NCI-H2227 (cell line): ENCODE results near the gene ZNF862.
A peak's percentile ranks its signal among the peaks of the same experiment; 100 is the strongest.

ENCODE experiments used
- DNase-seq: peaks from one replicate; lab custom pipeline; 2025; ENCODE audit not compliant: unreplicated experiment; lab: John Stamatoyannopoulos, UW

ZNF862 gene

DNA sequence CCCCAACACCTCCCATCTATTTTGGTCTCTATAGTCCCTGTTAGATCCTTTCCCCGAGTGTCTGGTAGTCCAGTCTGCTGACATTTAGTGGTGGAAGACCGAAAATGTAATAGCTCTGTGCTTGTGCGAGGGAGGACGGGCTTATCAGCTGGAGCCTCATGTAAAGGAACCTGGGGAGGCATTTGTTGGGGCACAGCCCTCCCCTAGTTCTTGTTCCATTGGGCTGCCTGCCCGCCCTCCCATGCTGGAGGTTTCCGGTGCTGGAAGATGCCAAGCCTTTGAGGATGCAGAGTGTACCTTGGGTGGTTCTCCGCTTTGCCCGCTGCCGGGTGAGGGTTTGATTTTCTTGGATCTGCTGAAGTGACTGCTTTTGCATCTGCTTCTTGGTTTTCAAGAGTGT lies 5.4 kb downstream of the ZNF862 start:
- no peak for DNase-seq

DNA sequence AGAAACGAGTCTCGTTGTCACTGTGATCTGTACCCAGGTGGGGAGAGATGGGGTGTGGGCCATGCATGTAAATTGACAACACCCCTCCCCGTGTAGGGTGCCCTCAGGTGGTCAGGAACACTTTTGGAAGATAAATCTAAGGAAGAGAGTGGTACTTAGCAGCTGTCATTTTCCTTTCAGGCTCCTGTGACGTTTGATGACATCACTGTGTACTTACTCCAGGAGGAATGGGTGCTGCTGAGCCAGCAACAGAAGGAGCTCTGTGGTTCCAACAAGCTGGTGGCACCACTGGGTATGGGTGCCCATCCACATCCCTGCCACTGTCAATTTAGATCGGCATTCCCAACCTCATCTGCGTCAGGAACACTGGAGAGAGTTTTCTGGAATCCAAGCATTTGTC lies 6.3 kb downstream of the ZNF862 start:
- no peak for DNase-seq

DNA sequence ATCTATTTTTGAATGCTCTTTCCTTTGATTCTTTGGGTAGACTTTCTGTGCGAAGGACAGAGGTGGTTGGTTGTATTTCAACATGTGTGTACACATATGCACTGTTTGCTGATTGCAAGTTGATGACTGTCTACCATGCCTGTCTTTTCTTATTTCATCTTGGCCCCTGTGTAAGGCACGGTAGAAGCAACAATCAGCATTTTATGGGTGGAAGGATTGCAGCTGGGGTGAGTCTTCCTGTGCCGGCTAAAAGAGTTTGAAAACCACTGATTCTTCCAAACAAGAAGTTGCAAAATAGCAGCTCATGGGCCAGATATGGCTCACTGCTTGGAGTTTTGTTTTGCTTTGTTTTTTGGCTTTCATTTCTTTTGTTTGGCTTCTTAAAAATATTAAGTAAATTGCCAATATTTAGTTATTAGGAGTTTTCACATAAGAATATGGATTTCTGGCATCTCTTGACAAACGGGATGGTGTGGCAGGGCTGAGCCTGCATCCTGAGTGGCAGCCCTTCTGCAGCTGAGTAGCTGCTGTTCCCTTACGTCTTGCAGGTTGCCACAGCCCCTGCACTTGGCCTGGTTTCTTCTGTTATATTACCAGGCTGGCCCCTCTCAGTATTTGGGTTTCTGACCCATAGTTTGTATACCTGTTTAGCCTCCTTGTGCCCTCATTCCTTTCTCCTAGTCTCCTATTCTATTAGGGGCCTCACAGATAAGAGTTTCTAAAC lies 7.2 kb downstream of the ZNF862 start:
- DNase-seq, result no peak

DNA sequence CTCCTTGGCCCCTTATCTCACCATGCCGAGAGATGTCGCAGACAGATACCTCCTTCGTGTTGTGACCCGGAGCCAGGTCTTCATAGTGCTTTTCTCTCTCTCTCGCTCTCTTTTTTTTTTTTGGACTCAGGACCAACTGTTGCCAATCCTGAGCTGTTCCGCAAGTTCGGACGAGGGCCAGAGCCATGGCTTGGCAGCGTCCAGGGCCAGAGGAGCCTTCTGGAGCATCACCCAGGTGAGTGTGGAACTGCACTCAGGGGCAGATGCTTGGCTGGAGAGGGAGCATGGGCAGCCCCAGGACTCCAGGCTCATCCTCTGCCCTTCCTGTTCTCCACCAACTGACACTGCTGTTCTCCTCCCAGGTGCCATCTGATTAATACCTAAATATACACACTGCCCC lies 7.8 kb downstream of the ZNF862 start:
- DNase-seq, result no peak

DNA sequence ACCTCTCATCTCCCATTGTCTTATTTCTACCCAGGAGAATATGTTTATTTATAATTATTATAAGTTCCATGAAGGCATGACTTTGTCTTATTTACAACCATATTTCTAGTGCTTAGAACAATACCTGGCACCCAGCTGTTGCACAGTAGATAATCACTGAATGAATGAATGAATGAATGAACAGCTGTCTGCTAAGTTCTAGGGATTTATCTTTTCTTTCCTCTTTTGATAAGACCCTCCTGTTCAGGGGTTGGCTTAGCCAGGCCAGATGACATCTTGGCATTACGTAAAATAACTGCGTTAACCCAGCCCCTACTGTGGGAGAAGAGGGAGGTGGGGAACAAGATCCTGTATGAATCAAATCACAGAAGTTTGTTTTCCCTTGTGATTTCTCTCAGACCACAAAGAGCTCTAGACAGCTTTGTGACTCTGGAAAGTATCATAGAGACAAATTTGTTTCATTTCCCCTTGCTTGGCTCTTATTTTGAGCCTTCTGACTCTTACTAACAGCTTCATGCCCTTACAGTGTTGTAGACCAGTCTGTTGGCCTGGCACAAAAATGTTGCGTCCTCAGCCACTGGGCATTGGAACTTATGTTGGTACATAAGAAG lies 8.4 kb downstream of the ZNF862 start:
- no peak for DNase-seq

DNA sequence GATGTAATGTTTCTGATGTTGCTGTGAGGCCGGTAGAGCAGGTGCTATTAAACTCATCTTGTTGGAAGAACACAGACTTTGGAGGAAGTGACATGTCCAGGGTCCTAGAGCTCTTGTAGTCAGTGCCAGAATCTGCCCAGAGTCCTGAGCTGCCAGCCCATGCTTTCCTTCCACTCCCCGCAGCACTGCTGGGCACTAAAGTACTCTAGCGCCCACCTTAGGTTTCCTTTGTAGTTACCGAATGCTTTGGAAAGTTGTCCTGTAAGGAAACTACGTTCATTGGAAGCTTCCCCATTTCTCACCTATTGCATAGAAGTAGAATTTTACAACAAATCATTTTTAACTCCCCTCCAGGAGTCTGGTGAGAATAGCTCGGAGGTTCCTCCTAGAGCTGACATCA lies 11.0 kb downstream of the ZNF862 start:
- DNase-seq, result no peak

DNA sequence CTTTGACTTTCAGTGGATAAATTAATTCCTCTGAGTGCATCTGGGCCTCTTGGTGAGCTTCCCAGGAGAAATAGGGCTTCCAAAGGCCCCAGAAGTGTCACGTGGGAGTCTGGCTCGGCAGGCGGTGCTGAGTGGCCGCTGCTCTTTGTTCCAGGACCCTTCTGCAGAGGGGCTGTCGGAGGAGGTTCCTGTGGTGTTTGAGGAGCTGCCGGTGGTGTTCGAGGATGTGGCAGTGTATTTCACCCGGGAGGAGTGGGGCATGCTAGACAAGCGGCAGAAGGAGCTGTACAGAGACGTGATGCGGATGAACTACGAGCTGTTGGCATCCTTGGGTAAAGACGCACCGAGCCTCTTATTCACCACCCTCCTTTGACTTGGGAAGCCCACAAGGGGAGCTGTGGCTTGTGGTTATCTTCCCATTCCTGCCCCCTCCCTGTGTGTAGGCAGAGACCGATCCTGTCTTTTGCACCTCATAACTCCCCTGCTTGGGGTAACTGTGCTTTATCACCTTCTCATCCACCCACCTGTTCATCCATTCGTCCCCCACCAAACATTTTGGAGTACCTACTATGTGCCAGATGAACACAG lies 11.9 kb downstream of the ZNF862 start:
- DNase-seq, result no peak

DNA sequence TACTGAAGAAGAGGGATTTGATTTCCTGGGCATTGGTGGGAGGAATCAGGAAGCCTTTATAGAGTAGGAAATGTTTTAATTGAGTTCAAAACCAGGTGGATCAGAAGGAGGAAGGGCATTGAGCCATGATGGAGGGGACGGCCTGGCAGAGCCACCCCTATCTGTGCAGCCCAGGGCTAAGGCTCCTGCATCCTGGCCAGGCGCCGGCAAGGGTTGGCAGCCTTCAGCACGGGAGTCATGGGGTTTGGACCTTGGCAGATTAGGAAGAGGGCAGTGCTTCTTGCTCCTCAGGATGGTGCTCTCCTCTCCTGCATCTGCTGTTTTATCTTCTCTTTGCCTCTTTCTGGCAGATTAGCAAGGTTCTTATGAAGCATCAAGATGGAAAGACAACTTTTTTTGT lies 12.5 kb downstream of the ZNF862 start:
- DNase-seq, result no peak

DNA sequence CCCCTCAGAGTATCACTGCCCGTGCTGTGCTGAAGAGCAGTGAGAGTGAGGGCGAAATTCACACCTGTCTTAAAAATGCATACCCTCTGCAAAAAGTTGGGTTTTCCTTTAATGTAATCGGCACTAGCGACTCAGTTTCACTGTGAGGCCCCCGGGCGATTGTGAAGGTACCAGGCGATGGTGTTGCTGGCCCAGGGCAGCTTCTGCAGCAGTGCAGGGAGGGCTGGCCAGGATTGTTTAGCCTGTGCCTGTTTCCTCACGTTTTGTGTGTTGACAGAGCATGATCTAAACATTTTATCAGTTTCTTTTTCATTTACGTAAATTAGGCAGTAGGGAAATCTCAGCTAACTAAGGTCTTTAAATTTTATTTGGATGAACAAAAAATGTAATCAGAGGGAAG lies 13.3 kb downstream of the ZNF862 start:
- DNase-seq, result no peak

DNA sequence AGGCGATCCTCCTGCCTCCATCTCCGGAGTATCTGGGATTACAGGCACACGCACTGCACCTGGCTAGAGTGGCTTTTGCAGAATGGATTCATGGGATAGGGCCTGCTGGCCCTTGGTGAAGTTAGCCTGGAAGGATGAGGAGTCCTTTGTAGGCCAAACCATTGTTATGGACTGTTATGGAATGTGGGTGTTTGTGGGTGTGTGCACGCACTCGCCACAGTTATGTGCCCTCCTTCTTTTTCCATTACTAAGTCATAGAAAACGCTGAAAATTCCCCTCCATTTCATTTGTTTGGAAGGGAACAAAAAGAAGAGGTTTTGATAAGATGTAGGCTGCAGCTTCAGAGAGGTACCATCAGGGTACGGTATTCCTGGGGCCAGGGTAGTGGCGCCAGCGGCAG lies 15.0 kb downstream of the ZNF862 start:
- DNase-seq, result no peak

DNA sequence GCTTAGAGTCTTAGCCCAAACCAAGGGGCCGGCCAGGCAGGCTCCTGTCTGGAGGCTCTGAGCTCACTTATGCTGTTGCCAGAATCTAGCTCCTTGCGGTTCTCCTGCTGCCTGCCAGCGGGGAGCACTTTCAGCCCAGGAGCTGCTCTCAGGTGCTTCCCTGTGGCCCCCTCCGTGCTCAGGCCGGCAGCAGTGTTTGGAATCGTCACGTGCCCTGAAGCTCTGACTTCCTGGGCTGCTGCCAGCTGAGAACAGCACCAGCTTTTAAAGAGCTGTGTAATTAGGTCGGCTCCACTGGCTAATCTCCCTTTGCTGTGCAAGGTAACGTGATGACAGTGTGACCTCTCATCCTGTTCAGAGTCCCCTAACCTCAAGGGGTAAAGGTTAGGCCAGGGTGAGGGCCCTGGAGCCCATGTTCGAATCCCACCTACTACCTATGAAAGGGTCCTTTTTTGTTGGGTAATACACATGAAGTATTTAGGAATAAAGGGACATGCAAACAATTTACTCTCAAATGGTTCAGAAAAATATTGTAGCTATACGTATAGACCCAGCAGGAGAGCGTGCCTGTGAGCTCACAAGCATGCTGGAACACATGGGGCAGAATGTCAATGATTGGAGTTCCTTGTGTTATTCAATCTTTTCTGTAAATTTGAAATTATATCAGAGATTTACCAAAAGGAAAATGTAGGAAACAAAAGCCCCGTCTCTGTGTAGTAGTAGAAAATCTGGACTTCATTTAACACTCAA lies 16.6 kb downstream of the ZNF862 start:
- DNase-seq, result peak; percentile 82

DNA sequence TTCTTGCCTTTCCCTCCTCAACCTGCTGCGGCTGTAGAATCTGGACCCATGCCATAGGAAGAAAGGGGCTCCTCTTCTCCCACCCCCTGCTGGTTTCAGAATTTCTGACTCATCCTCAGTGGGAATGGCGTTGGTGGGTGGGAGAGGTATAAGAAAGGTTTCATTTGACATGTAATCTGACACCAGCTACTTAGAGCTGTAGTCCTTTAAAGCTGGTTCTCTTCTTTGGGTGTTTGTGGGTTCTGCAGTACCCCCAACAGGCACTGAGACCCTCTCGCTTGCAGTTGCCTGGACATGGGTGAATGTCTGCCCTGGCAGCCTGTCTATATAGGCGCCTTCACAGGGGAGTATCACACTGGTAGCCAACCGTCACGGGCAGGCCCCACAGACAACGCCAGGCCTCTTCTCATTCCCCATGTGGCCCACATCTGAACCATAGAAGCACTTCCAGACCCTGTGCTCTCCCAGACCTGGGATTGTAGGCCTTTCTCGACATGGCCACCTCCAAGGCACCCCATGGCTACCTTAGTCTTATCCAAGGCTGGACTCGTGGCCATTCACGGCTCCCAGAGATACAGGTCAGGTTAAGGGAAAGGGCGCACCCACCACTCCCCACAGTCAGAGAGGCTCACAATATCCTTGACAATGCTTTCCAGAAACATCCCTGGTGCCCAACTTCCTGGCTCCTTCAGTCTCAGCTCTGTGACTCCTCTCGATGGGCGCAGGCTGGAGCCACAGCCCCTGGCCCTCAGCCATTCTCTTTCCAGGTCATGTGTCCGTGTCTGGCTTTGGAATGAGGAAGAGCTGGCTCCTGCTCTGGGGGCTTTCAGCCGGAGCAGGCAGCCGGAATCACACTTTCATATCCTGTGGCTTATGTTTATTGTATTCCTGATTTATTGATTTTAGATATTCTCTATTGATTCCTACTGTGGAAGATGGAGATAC lies 17.5 kb downstream of the ZNF862 start:
- DNase-seq, result peak; percentile 34

DNA sequence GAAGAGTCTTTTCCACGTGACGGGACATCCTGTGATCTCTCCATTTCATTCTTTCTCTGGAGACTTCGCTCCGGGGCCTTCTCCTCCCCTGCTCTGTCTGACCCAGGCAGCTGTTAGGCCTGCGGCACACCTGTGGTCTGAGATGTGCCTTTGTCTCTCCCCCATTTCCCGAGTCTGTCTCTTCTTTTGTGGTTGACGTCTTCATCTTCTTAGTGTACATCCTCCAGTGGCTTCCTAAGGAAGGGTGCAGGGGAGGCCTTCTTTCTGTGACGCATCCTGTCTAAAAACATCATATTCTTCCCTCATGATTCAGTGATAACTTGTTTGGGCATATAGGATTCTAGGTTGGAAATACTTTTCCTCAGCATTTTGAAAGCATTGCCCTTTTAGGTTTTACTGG lies 18.4 kb downstream of the ZNF862 start:
- DNase-seq, result no peak

DNA sequence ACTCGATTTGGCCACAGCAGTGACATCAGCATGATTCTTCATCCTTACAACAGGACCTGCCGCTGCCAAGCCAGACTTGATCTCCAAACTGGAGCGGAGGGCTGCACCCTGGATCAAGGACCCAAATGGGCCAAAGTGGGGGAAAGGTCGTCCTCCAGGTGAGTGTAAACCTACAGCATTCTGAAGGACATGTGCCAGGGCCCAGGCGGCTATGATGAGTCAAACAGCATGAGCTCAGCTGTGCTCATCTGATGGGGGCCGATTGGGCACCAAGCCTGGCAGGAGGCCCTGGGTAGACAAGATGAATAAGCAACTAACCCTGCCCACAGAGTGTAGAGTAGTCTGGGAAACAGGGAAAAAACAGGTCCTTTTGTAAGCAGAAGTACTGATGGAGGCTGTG lies 21.2 kb downstream of the ZNF862 start:
- DNase-seq, result no peak

DNA sequence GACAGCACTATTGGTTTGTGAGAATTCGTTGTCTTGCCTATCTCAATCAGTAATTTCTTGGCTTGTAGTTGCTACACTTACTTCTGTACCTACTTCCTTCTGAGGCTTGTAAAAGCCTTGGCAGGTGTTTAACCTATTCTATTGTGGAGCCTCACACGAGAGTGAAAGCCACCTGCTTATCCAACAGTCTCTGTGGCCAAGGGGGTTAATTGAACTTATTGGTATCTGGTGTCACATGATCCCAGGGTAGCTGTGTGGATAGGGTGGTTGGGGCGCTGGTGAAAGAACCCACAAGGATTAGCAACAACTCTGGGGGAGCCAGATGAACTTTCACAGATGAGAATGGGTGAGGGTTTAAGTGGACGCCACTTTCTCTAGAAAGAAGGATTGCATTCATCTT lies 21.7 kb downstream of the ZNF862 start:
- DNase-seq, result no peak

DNA sequence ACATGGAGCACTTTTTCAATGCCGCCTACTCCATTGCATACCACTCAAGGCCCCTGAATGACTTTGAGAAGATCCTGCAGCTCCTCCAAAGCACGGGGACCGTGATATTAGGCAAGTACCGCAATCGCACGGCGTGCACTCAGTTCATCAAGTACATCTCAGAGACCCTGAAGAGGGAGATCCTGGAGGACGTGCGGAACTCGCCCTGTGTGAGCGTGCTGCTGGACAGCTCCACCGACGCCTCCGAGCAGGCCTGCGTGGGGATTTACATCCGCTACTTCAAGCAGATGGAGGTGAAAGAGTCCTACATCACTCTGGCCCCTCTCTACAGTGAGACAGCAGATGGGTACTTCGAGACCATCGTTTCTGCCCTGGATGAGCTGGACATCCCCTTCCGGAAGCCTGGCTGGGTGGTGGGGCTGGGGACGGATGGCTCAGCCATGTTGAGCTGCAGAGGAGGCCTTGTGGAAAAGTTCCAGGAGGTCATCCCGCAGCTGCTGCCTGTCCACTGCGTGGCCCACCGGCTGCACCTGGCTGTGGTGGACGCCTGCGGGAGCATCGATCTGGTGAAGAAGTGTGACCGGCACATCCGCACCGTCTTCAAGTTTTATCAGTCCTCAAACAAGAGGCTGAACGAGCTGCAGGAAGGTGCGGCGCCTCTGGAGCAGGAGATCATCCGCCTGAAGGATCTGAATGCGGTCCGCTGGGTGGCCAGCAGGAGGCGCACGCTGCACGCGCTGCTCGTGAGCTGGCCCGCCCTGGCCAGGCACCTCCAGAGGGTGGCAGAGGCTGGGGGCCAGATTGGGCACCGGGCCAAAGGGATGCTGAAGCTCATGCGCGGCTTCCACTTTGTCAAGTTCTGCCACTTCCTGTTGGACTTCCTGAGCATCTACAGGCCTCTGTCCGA lies 22.9 kb downstream of the ZNF862 start:
- DNase-seq, result no peak

DNA sequence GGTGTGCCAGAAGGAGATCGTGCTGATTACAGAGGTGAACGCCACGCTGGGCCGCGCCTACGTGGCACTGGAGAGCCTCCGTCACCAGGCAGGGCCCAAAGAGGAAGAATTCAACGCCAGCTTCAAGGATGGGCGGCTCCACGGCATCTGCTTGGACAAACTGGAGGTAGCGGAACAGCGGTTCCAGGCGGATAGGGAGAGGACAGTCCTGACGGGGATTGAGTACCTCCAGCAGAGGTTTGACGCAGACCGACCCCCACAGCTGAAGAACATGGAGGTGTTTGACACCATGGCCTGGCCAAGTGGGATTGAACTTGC lies 23.5 kb downstream of the ZNF862 start:
- no peak for DNase-seq

DNA sequence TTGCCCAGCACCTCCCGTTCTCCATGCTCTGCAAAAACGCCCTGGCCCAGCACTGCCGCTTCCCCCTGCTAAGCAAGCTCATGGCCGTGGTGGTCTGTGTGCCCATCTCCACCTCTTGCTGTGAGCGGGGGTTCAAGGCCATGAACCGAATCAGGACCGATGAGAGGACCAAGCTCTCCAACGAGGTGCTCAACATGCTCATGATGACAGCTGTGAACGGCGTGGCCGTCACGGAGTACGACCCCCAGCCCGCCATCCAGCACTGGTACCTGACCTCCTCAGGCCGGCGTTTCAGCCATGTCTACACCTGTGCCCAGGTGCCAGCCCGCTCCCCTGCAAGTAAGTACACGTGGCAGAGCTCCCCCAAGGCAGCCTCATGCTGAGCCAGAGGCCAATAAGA lies 24.0 kb downstream of the ZNF862 start:
- no peak for DNase-seq

DNA sequence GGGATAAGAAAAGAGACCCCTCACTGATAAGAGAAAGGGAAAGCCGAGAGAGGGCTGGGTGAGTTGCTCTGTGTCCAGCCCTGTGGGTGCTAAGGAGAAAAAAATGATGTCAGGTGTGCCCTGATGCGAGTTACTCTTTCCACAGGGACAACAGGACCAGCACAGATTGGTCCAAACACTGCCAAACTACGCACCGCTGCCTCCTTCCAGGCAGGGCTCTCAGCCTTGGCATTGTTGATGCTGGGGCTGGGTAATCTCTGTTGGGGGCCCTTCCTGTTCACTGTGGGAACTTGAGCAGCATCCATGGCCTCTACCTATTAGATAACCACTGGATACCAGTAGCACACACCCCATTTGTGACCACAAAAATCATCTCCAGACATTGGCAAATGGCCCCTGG lies 25.3 kb downstream of the ZNF862 start:
- DNase-seq, result no peak

DNA sequence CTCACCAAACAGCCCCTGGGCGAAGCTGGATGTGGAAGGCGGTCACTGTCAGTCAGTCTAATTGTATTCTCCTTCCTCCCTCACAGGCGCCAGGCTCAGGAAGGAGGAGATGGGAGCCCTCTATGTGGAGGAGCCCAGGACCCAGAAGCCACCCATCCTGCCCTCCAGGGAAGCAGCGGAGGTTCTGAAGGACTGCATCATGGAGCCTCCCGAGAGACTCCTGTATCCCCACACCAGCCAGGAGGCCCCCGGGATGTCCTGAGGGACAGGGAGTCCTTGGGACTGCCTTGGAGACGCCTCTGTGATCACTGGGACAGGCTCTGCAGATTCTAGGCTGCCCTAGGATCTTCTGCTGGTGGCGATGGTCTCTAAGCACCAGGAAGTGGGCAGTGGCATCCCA lies 25.8 kb downstream of the ZNF862 start:
- DNase-seq, result no peak
